ENCODE measurements around the gene IRF2BPL. TPM values are rescaled to one million over a fixed set of nuclear protein-coding genes. Genes with fewer than 3 reads are reported as not detected.

IRF2BPL gene
- total RNA-seq, 1 experiment from 2014 or later, result 113 TPM

DNA sequence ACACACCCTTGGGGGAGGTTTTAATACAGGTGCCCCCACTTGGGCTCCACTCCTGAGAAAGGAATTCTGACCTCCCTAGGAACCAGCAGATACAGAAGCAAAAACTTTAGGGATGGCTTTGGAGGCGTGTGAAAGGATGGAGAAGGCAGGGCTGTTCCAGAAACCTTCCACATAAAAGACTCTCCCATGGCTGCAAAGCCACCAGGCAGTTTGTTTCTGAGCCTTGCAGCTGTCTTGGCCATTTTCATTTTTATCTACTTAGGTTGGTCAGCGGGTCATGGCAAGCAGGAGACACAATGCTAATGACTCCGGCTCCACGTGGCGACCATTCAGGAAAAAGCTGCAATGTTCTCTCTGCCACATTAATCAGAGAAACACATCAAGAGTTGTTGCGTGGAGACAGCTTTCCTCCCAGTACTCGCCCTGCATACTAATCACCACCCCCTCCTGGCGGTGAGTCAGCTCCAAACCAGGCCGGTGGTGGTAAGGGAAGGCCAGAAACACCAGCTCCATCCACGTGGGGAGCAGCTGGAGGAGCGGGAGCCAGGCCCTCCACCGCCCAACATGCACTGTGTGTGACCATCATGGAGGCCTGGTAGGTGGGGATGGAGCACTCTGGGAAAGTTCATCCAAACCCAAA is 30.9 kb upstream of the IRF2BPL start:
- H3K4me3 ChIP-seq (ENCODE audit: low read length), result no peak overlapping the region
- no peaks in the 10 kb centered on the region for H3K79me2 ChIP-seq (ENCODE audit: low read length)
- no TSS peak for BruUV-seq (replicated peaks)
- CTCF ChIA-PET, result interaction anchor here (0.6 to 1.1 kb wide), 7 partner anchors 9 to 111 kb away, joined by 3 to 7 read pairs (median 4); partner anchors contain the start of gene IRF2BPL
- no peaks in the 10 kb centered on the region for H3K9me2 ChIP-seq (replicated peaks; ENCODE audit: low read length)
- TF ChIP-seq, protein P1, sequence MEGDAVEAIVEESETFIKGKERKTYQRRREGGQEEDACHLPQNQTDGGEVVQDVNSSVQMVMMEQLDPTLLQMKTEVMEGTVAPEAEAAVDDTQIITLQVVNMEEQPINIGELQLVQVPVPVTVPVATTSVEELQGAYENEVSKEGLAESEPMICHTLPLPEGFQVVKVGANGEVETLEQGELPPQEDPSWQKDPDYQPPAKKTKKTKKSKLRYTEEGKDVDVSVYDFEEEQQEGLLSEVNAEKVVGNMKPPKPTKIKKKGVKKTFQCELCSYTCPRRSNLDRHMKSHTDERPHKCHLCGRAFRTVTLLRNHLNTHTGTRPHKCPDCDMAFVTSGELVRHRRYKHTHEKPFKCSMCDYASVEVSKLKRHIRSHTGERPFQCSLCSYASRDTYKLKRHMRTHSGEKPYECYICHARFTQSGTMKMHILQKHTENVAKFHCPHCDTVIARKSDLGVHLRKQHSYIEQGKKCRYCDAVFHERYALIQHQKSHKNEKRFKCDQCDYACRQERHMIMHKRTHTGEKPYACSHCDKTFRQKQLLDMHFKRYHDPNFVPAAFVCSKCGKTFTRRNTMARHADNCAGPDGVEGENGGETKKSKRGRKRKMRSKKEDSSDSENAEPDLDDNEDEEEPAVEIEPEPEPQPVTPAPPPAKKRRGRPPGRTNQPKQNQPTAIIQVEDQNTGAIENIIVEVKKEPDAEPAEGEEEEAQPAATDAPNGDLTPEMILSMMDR (conservative IDR thresholded peaks at IDR 0.05; ENCODE audit: low read depth, low read length), result peak; percentile 68
- no peak for TF ChIP-seq EZH2phosphoT487 (IDR thresholded peaks at IDR 0.05; ENCODE audit: borderline replicate concordance, low read length)
- peak; percentile 95 for ATAC-seq
- H3K4me2 ChIP-seq (ENCODE audit: low read length), result peak overlapping the region; percentile 7
- peak overlapping the region; percentile 65 for H2AFZ ChIP-seq (ENCODE audit: low read length)
- no peaks in the 10 kb centered on the region for H3K27me3 ChIP-seq (ENCODE audit: low read length)
- peaks cover 5% of the 10 kb centered on the region; the same call in 1 of the 2 replicates for H3K36me3 ChIP-seq (ENCODE audit: low read depth, low read length)
- H3K9ac ChIP-seq (ENCODE audit: low read length), result no peak overlapping the region
- intact Hi-C loops (cut with micrococcal nuclease), result no loop called here
- peak; percentile 95 for DNase-seq
- H3K9me3 ChIP-seq (ENCODE audit: low read length), result 0 out of 2 replicates have a peak, but pooled peaks cover 5% of the 10 kb centered on the region
- H3K4me1 ChIP-seq (ENCODE audit: insufficient read depth, low read length), result peaks cover 11% of the 10 kb centered on the region
- H3F3A ChIP-seq (ENCODE audit: low read length, unreplicated experiment), result no peaks in the 10 kb centered on the region
- POLR2A ChIA-PET (ENCODE audit: unreplicated experiment), result no interaction called here
- H4K20me1 ChIP-seq (ENCODE audit: low read length), result no peaks in the 10 kb centered on the region
- H3K27ac ChIP-seq (ENCODE audit: low read length), result peak overlapping the region; percentile 34

DNA sequence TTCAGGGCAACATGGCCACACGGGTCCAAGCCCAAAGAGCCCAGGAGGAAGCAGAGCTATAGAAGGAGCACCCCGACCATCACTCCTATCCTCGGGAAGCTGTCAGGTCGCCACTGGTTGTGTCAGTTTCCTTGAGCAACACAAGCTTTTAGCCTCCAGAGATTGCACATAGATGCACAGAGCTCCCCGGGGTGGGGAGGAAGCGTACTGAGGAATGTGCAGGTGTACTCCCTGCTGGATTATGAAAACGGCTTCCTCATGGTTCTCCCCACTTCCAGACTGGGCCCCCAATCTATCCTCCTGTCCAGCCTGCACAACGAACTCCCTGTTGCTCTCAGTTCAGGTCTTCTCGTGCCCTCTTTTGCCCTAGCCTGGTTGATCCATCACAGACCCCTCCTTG is 30.3 kb upstream of the IRF2BPL start:
- no peak overlapping the region for H3K4me3 ChIP-seq (ENCODE audit: low read length)
- TF ChIP-seq EZH2 (IDR thresholded peaks at IDR 0.05; ENCODE audit: low read length, unreplicated experiment) (no peak), EZH2phosphoT487 (IDR thresholded peaks at IDR 0.05; ENCODE audit: borderline replicate concordance, low read length) (no peak)
- TF ChIP-seq, protein P1 (conservative IDR thresholded peaks at IDR 0.05; ENCODE audit: low read depth, low read length), result no peak
- H3K9me2 ChIP-seq (replicated peaks; ENCODE audit: low read length), result no peaks in the 10 kb centered on the region
- DNase-seq (no peak), ATAC-seq (no peak)
- H3K36me3 ChIP-seq (ENCODE audit: low read depth, low read length), result peaks cover 5% of the 10 kb centered on the region; the same call in 1 of the 2 replicates
- ChIA-PET CTCF (interaction anchor here (0.7 to 1.1 kb wide), 5 partner anchors 17 to 111 kb away, joined by 3 to 7 read pairs (median 4); partner anchors contain the start of gene IRF2BPL), POLR2A (ENCODE audit: unreplicated experiment) (no interaction called here)
- H3K4me1 ChIP-seq (ENCODE audit: insufficient read depth, low read length), result peaks cover 11% of the 10 kb centered on the region
- intact Hi-C loops (cut with micrococcal nuclease), result no loop called here
- H3K9me3 ChIP-seq (ENCODE audit: low read length), result 0 out of 2 replicates have a peak, but pooled peaks cover 5% of the 10 kb centered on the region
- no peak overlapping the region for H3K9ac ChIP-seq (ENCODE audit: low read length)
- H3K27me3 ChIP-seq (ENCODE audit: low read length), result no peaks in the 10 kb centered on the region
- BruUV-seq (replicated peaks), result no TSS peak
- no peak overlapping the region for H3K4me2 ChIP-seq (ENCODE audit: low read length)
- H2AFZ ChIP-seq (ENCODE audit: low read length), result no peak overlapping the region
- no peaks in the 10 kb centered on the region for H3F3A ChIP-seq (ENCODE audit: low read length, unreplicated experiment)
- no peaks in the 10 kb centered on the region for H3K79me2 ChIP-seq (ENCODE audit: low read length)
- peak overlapping the region; percentile 34; the same call in 1 of the 2 replicates for H3K27ac ChIP-seq (ENCODE audit: low read length)
- H4K20me1 ChIP-seq (ENCODE audit: low read length), result no peaks in the 10 kb centered on the region

DNA sequence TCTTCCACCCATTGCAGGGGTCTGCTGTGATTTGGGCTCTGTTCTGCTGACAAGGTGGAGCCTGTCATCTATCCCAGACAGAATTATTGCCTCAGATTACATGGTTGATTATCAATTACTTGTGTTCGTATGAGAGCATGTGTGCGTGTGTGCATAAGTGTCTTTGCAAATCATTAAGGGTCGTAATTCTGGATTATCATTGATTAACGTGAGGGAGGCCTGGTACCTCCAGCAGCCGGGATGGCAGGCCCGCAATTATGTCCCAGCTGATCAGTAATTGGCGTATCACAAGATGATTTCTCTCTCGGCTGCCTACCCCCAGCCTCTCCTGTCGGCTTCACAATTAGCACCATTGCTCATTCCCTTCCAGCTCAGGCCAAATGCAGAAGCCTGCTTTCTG is 29.6 kb upstream of the IRF2BPL start:
- H3F3A ChIP-seq (ENCODE audit: low read length, unreplicated experiment), result no peaks in the 10 kb centered on the region
- no peak for ATAC-seq
- no peaks in the 10 kb centered on the region for H3K79me2 ChIP-seq (ENCODE audit: low read length)
- BruUV-seq (replicated peaks), result no TSS peak
- peaks cover 11% of the 10 kb centered on the region for H3K4me1 ChIP-seq (ENCODE audit: insufficient read depth, low read length)
- intact Hi-C loops (cut with micrococcal nuclease), result no loop called here
- ChIA-PET CTCF (no interaction called here), POLR2A (ENCODE audit: unreplicated experiment) (no interaction called here)
- no peaks in the 10 kb centered on the region for H4K20me1 ChIP-seq (ENCODE audit: low read length)
- H3K4me3 ChIP-seq (ENCODE audit: low read length), result no peak overlapping the region
- no peak for DNase-seq
- H3K9me2 ChIP-seq (replicated peaks; ENCODE audit: low read length), result no peaks in the 10 kb centered on the region
- peaks cover 5% of the 10 kb centered on the region; the same call in 1 of the 2 replicates for H3K36me3 ChIP-seq (ENCODE audit: low read depth, low read length)
- no peak for TF ChIP-seq EZH2phosphoT487 (IDR thresholded peaks at IDR 0.05; ENCODE audit: borderline replicate concordance, low read length)
- TF ChIP-seq, protein P1 (conservative IDR thresholded peaks at IDR 0.05; ENCODE audit: low read depth, low read length), result no peak
- TF ChIP-seq EZH2 (IDR thresholded peaks at IDR 0.05; ENCODE audit: low read length, unreplicated experiment), result no peak
- 0 out of 2 replicates have a peak, but pooled peaks cover 5% of the 10 kb centered on the region for H3K9me3 ChIP-seq (ENCODE audit: low read length)
- H2AFZ ChIP-seq (ENCODE audit: low read length), result no peak overlapping the region
- H3K27ac ChIP-seq (ENCODE audit: low read length), result no peak overlapping the region
- H3K4me2 ChIP-seq (ENCODE audit: low read length), result no peak overlapping the region
- no peak overlapping the region for H3K9ac ChIP-seq (ENCODE audit: low read length)
- H3K27me3 ChIP-seq (ENCODE audit: low read length), result no peaks in the 10 kb centered on the region

Data from PC-3 (cell line).